Pancreas (tissue), 10 donors: ENCODE results near the gene ZNF511. TPM values are rescaled to one million over a fixed set of nuclear protein-coding genes. Genes with fewer than 3 reads are reported as not detected.

Experiments
- ATAC-seq, 4 donors: fragments of 200-7000 bp; cut with Tn5 transposase; one replicate each; pipeline versions ENCODE4 v1.8.0 to v1.9.1; 2020; ENCODE audit warnings: mild to moderate bottlenecking in 4 of 4, moderate library complexity in 4 of 4
- DNase-seq, 6 donors: peaks; one replicate each; pipeline ENCODE4 v3.0.0-alpha.2; 2020
- FAIRE-seq: peaks from 2 replicates; lab custom pipeline; 2012; peaks lifted over from hg19 to GRCh38; lab: Jason Lieb, UNC
- H3K27ac ChIP-seq, 4 donors: fragments of 200-600 bp; sonication (generic); 1 replicate in 3 of 4; 2 replicates in 1 of 4; pipeline versions ENCODE4 v1.5.0 to v1.8.0; 2020
- H3K27me3 ChIP-seq, 4 donors: fragments of 200-600 bp; one replicate each; pipeline ENCODE4 v1.8.0; 2021
- H3K36me3 ChIP-seq, 3 donors: fragments of 200-600 bp; sonication (generic) in 1 of 3; one replicate each; pipeline versions ENCODE4 v1.5.0 to v1.8.0; 2020 to 2021
- H3K4me1 ChIP-seq, 3 donors: fragments of 200-600 bp; one replicate each; pipeline ENCODE4 v1.8.0; 2021
- H3K4me3 ChIP-seq, 4 donors: fragments of 200-600 bp; sonication (generic) in 2 of 4; one replicate each; pipeline versions ENCODE4 v1.5.0 to v1.8.0; 2020 to 2021
- H3K9me3 ChIP-seq, 4 donors: fragments of 200-600 bp; one replicate each; pipeline ENCODE4 v1.8.0; 2021
- CTCF ChIP-seq, 4 donors: fragments of 200-600 bp; sonication (generic) in 3 of 4; IDR thresholded peaks; one replicate each; pipeline versions ENCODE4 v1.5.0 to v1.8.0; 2021; ENCODE audit warnings: antibody characterized with exemption in 4 of 4
- WGBS, 2 donors: extraction: QIAGEN DNeasy Blood & Tissue Kit; methylation state at CpG; one replicate each; pipeline ENCODE4 v1.1.7; 2013; 5-methylcytosine and 5-hydroxymethylcytosine counted together
- intact Hi-C, 3 donors: fragments of 100-400 bp; cut with DNase I; formaldehyde crosslinking; loops; one replicate each; pipeline versions ENCODE4 v1.11.1 to v1.14.2; 2022
- polyA plus RNA-seq, 2 donors: library from polyadenylated mRNA; stranded (reverse); fragments of 200-250 nt; gene quantifications; one replicate each; pipeline ENCODE4 v1.2.3, GENCODE V29; 2013
- total RNA-seq, 6 donors: library from RNA; stranded (reverse); fragmentation: NEBNext Ultra II Directional in 4 of 6; extraction: Animal tissue kit (Norgen Biotek cat#: 25700) in 4 of 6; gene quantifications; one replicate each; pipeline versions ENCODE4 v1.2.1 to v1.2.4, GENCODE V29; 2021 to 2023
- donor health status: healthy with polysubstance abuse.
- donor health status: DM: no; HTN: no; CAD: no; lungs with moderate emphysema.
- donor health status: DM: no; HTN: no; CAD: no.
- donor health status: control.
- donor health status: control.
- donor health status: Bipolar disorder and iron deficiency.
- donor health status: DM: yes; HTN: yes; CAD: no.
- donor health status: DM: no; HTN: no; CAD: no.
- donor health status: DM: no; HTN: no; CAD: no.
- donor health status: DM: yes; HTN: yes; CAD: no.

The ZNF511 gene
- total and polyA plus RNA-seq, 8 donors, result 13.3 to 40.3 (median 17.3) TPM

DNA sequence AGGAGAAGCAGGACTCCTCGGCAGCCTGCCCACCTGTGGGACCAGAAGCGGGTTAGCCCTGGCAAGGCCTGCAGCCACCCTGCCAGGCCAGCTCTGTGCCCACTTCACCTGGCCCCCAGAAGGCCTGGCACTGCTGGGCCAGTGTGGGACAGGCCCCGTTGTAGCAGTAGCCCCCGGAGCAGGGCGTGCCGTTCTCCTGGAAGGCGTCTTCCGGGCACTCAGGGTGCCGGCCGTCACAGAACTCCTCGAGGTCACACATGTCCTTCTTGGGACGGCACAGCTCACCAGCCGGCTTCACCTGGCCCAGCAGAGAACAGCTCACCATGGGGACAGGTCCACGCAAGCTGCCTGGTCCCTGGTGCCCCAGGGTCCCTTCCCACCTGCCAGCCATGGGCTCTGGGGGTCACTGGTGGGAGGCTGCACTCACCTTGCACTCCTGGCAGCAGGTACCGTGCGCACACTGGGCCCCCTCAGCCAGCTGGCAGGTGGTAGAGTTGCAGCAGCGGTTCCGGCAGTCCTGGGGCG is 37.9 kb upstream of the ZNF511 start:
- H3K27ac ChIP-seq, result no peak overlapping the region
- H3K4me1 ChIP-seq, result no peaks in the 10 kb centered on the region
- DNase-seq, result no peak
- H3K4me3 ChIP-seq, result no peak overlapping the region
- no peak for FAIRE-seq
- intact Hi-C loops, result no loop called here
- peaks cover 0 to 6% (median 0%) of the 10 kb centered on the region in 3 donors for H3K36me3 ChIP-seq
- no peak for ATAC-seq
- no peaks in the 10 kb centered on the region for H3K9me3 ChIP-seq
- H3K27me3 ChIP-seq, result no peaks in the 10 kb centered on the region
- TF ChIP-seq CTCF (IDR thresholded peaks at IDR 0.05), result no peak
- 94 to 96% methylated on average over 18 to 19 of the region's 19 CpGs for WGBS, 2 donors

GRCh38 chr10:133271521-133272300 is 37.0 kb upstream of the ZNF511 start:
- DNase-seq (no peak), ATAC-seq (no peak), FAIRE-seq (no peak)
- intact Hi-C loops, result no loop called here
- TF ChIP-seq CTCF (IDR thresholded peaks at IDR 0.05), result no peak
- H3K9me3 ChIP-seq, result no peaks in the 10 kb centered on the region
- peaks cover 0 to 6% (median 0%) of the 10 kb centered on the region in 3 donors for H3K36me3 ChIP-seq
- H3K4me3 ChIP-seq, result no peak overlapping the region
- WGBS, 2 donors, result 88 to 90% methylated on average over 33 to 35 of the region's 35 CpGs
- H3K4me1 ChIP-seq, result no peaks in the 10 kb centered on the region
- H3K27ac ChIP-seq, result no peak overlapping the region
- H3K27me3 ChIP-seq, result no peaks in the 10 kb centered on the region

DNA sequence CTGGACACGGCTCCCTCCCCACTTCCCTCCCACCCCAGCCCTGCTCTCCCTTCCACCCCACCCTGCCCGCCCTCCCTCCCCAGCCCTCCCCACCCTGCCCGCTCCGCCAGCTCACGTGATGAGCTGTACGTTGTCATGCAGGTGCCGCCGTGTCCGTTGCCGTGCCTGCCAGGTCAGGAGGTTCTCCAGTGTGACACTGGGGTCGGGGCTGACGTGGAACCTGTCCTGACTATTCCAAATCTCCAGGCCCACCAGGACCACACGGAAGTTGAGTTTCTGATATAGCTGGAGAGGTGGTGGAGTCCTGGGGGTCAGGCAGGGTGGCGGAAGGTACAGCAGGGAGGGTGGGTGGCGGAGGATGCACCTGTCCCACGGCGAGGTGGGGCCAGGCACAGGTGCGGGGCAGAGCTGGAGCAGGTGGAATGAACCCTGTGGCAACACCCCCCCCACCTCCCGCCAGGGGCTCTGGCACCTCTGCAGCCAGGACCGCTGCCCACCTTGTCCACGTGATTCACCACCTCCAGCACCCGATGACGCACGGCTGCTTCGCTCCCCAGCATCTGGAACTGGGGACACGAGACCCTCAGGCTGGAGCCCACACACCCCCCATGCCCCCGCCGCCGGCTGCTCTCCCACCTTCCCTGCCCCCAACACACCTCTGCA is 36.3 kb upstream of the ZNF511 start:
- DNase-seq, result no peak
- TF ChIP-seq CTCF (IDR thresholded peaks at IDR 0.05), result no peak

GRCh38 chr10:133272964-133273420 is 35.7 kb upstream of the ZNF511 start:
- peak in 1 of 6 donors; percentile 79 for DNase-seq
- H3K27ac ChIP-seq, result no peak overlapping the region
- ATAC-seq, result no peak
- intact Hi-C loops, result no loop called here
- H3K27me3 ChIP-seq, result no peaks in the 10 kb centered on the region
- TF ChIP-seq CTCF (IDR thresholded peaks at IDR 0.05), result no peak
- 90 to 94% methylated on average over 25 of the region's 25 CpGs for WGBS, 2 donors
- FAIRE-seq, result no peak
- H3K4me1 ChIP-seq, result peaks cover 8 to 9% (median 8%) of the 10 kb centered on the region in 3 donors
- peaks cover 0 to 6% (median 0%) of the 10 kb centered on the region in 3 donors for H3K36me3 ChIP-seq
- H3K4me3 ChIP-seq, result no peak overlapping the region
- no peaks in the 10 kb centered on the region for H3K9me3 ChIP-seq

More for the DNA sequence above, 36.3 kb upstream of the ZNF511 start:
- Histone ChIP-seq H3K4me3 (no peak overlapping the region), H3K27ac (no peak overlapping the region), H3K4me1 (peaks cover 2 to 4% (median 2%) of the 10 kb centered on the region in 3 donors), H3K27me3 (no peaks in the 10 kb centered on the region), H3K9me3 (no peaks in the 10 kb centered on the region), H3K36me3 (peaks cover 0 to 6% (median 0%) of the 10 kb centered on the region in 3 donors)
- FAIRE-seq (no peak), ATAC-seq (no peak)
- 90 to 91% methylated on average over 28 to 29 of the region's 29 CpGs for WGBS, 2 donors
- intact Hi-C loops, result no loop called here
